Pancreas (tissue), 10 donors: Measurements from ENCODE around the gene TULP4. TPM values are rescaled to one million over a fixed set of nuclear protein-coding genes. Genes with fewer than 3 reads are reported as not detected.
A peak's percentile ranks its signal among the peaks of the same experiment; 100 is the strongest.

Experiments used
- ATAC-seq, 4 donors: fragments of 200-7000 bp; cut with Tn5 transposase; one replicate each; pipeline versions ENCODE4 v1.8.0 to v1.9.1; 2020; ENCODE audit warnings: mild to moderate bottlenecking in 4 of 4, moderate library complexity in 4 of 4
- DNase-seq, 6 donors: peaks; one replicate each; pipeline ENCODE4 v3.0.0-alpha.2; 2020
- FAIRE-seq: peaks from 2 replicates; lab custom pipeline; 2012; peaks lifted over from hg19 to GRCh38; lab: Jason Lieb, UNC
- H3K27ac ChIP-seq, 4 donors: fragments of 200-600 bp; sonication (generic); 1 replicate in 3 of 4; 2 replicates in 1 of 4; pipeline versions ENCODE4 v1.5.0 to v1.8.0; 2020
- H3K27me3 ChIP-seq, 4 donors: fragments of 200-600 bp; one replicate each; pipeline ENCODE4 v1.8.0; 2021
- H3K36me3 ChIP-seq, 3 donors: fragments of 200-600 bp; sonication (generic) in 1 of 3; one replicate each; pipeline versions ENCODE4 v1.5.0 to v1.8.0; 2020 to 2021
- H3K4me1 ChIP-seq, 3 donors: fragments of 200-600 bp; one replicate each; pipeline ENCODE4 v1.8.0; 2021
- H3K4me3 ChIP-seq, 4 donors: fragments of 200-600 bp; sonication (generic) in 2 of 4; one replicate each; pipeline versions ENCODE4 v1.5.0 to v1.8.0; 2020 to 2021
- H3K9me3 ChIP-seq, 4 donors: fragments of 200-600 bp; one replicate each; pipeline ENCODE4 v1.8.0; 2021
- WGBS, 2 donors: extraction: QIAGEN DNeasy Blood & Tissue Kit; methylation state at CpG; one replicate each; pipeline ENCODE4 v1.1.7; 2013; 5-methylcytosine and 5-hydroxymethylcytosine counted together
- intact Hi-C, 3 donors: fragments of 100-400 bp; cut with DNase I; formaldehyde crosslinking; loops; one replicate each; pipeline versions ENCODE4 v1.11.1 to v1.14.2; 2022
- polyA plus RNA-seq, 2 donors: library from polyadenylated mRNA; stranded (reverse); fragments of 200-250 nt; gene quantifications; one replicate each; pipeline ENCODE4 v1.2.3, GENCODE V29; 2013
- total RNA-seq, 6 donors: library from RNA; stranded (reverse); fragmentation: NEBNext Ultra II Directional in 4 of 6; extraction: Animal tissue kit (Norgen Biotek cat#: 25700) in 4 of 6; gene quantifications; one replicate each; pipeline versions ENCODE4 v1.2.1 to v1.2.4, GENCODE V29; 2021 to 2023
- TF ChIP-seq, protein P1 (sequence below), 4 donors: fragments of 200-600 bp; sonication (generic) in 3 of 4; IDR thresholded peaks; one replicate each; pipeline versions ENCODE4 v1.5.0 to v1.8.0; 2021; ENCODE audit warnings: antibody characterized with exemption in 4 of 4
- donor health status: healthy with polysubstance abuse.
- donor health status: DM: no; HTN: no; CAD: no; lungs with moderate emphysema.
- donor health status: DM: no; HTN: no; CAD: no.
- donor health status: control.
- donor health status: control.
- donor health status: Bipolar disorder and iron deficiency.
- donor health status: DM: yes; HTN: yes; CAD: no.
- donor health status: DM: no; HTN: no; CAD: no.
- donor health status: DM: no; HTN: no; CAD: no.
- donor health status: DM: yes; HTN: yes; CAD: no.

The TULP4 gene
- total and polyA plus RNA-seq, 8 donors = 3.1 to 88.8 (median 48.0) TPM

DNA sequence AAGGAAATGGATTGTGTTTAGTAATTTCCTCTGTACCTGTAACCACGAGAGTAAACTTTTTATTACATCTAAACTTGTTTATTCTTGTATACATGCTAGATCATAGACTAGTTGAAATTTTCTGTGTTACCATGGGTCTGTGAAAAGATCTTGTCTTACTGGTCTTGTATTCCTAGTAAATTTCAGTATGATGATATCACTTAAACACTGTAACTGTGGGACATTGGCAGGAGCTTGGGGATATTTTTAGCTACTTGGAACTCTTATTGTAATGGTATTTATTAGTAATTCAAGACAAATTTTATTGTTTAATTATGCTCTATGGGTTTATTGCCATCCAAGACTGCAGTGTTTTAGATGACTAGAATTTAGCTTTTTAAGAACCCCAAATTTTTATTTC, 25.9 kb upstream of the TULP4 start:
- no peaks in the 10 kb centered on the region for H3K9me3 ChIP-seq
- TF ChIP-seq, protein P1, sequence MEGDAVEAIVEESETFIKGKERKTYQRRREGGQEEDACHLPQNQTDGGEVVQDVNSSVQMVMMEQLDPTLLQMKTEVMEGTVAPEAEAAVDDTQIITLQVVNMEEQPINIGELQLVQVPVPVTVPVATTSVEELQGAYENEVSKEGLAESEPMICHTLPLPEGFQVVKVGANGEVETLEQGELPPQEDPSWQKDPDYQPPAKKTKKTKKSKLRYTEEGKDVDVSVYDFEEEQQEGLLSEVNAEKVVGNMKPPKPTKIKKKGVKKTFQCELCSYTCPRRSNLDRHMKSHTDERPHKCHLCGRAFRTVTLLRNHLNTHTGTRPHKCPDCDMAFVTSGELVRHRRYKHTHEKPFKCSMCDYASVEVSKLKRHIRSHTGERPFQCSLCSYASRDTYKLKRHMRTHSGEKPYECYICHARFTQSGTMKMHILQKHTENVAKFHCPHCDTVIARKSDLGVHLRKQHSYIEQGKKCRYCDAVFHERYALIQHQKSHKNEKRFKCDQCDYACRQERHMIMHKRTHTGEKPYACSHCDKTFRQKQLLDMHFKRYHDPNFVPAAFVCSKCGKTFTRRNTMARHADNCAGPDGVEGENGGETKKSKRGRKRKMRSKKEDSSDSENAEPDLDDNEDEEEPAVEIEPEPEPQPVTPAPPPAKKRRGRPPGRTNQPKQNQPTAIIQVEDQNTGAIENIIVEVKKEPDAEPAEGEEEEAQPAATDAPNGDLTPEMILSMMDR (IDR thresholded peaks at IDR 0.05) = no peak
- 73 to 81% methylated on average over 1 of the region's 1 CpG for WGBS, 2 donors
- H3K27ac ChIP-seq = no peak overlapping the region
- intact Hi-C loops = no loop called here
- H3K27me3 ChIP-seq = no peaks in the 10 kb centered on the region
- no peaks in the 10 kb centered on the region for H3K36me3 ChIP-seq
- H3K4me1 ChIP-seq = peaks cover 0 to 5% (median 0%) of the 10 kb centered on the region in 3 donors
- peak in 1 of 4 donors; percentile 54 for ATAC-seq
- no peak for DNase-seq
- FAIRE-seq = peak; percentile 26
- no peak overlapping the region for H3K4me3 ChIP-seq

DNA sequence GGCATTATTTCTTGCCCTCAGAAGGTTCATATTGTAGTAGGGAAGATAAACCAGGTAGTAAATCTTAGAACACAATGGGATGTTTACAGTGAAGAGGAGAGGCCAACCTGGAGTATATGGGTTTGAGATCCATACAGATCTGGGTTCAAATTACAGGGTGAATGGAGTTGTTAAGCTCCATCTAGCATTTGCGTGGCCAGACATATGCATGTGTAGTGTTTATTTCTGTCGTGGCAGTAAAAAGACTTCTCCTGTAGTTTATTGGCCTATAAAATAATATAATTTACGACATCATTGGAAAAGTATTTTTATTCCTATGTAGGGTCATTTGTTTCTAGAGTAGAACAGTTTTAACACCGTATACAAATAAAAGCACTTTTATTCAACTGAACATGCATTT, 25.2 kb upstream of the TULP4 start:
- WGBS, 2 donors = 97% methylated on average over 4 of the region's 4 CpGs
- DNase-seq = no peak

DNA sequence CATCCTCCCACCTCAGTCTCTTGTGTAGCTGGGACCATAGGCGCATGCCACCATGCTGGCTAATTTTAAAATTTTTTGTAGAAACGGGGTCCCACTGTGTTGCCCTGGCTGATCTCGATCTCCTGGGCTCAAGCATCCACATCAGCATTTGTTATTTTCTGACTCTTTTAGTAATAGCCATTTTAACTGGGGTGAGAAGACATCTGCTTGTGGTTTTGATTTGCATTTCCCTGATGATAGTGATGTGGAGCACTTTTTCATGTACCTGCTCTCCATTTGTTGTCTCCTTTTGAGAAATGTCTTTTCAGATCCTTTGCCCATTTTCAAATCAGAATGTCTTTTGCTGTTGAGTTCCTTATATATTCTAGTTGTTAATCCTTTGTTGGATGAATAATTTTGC, 22.2 kb upstream of the TULP4 start:
- no peaks in the 10 kb centered on the region for H3K36me3 ChIP-seq
- H3K27ac ChIP-seq = no peak overlapping the region
- no peak for FAIRE-seq
- H3K9me3 ChIP-seq = no peaks in the 10 kb centered on the region
- TF ChIP-seq, protein P1 (IDR thresholded peaks at IDR 0.05) = no peak
- intact Hi-C loops = no loop called here
- 94 to 96% methylated on average over 3 of the region's 3 CpGs for WGBS, 2 donors
- H3K4me3 ChIP-seq = no peak overlapping the region
- DNase-seq = no peak
- H3K4me1 ChIP-seq = peaks cover 0 to 5% (median 0%) of the 10 kb centered on the region in 3 donors
- no peak for ATAC-seq
- H3K27me3 ChIP-seq = no peaks in the 10 kb centered on the region

More for the DNA sequence above, 25.2 kb upstream of the TULP4 start:
- H3K36me3 ChIP-seq = no peaks in the 10 kb centered on the region
- no peaks in the 10 kb centered on the region for H3K9me3 ChIP-seq
- no peak for ATAC-seq
- H3K27ac ChIP-seq = no peak overlapping the region
- no peaks in the 10 kb centered on the region for H3K27me3 ChIP-seq
- intact Hi-C loops = no loop called here
- TF ChIP-seq, protein P1 (IDR thresholded peaks at IDR 0.05) = no peak
- peaks cover 0 to 5% (median 0%) of the 10 kb centered on the region in 3 donors for H3K4me1 ChIP-seq
- no peak for FAIRE-seq
- H3K4me3 ChIP-seq = no peak overlapping the region

DNA sequence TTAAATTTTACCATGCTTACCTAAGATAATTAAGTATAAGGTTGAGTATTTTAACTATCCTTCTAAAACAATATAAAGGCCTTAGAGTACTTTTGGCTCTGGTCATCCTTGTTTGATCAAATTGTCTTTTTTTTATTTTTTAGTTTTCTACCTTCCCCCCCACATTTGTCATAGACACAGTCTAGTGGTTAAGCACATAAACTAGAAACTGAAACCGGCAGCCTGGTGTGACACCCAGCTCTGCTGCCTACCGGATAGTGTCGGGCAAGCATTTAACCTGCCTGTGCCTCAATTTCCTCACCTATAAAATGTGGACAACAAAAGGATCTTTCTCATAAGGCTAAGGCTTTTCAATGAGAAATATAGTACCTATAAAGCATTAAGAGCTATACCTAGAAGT, 21.6 kb upstream of the TULP4 start:
- peak in 2 of 4 donors; percentile 40 to 61 for ATAC-seq
- FAIRE-seq = no peak
- Histone ChIP-seq H3K9me3 (no peaks in the 10 kb centered on the region), H3K4me1 (peaks cover 0 to 5% (median 0%) of the 10 kb centered on the region in 3 donors), H3K4me3 (no peak overlapping the region), H3K27me3 (no peaks in the 10 kb centered on the region), H3K27ac (no peak overlapping the region), H3K36me3 (no peaks in the 10 kb centered on the region)
- TF ChIP-seq, protein P1 (IDR thresholded peaks at IDR 0.05) = no peak
- intact Hi-C loops = no loop called here
- no peak for DNase-seq
- 92 to 96% methylated on average over 3 of the region's 3 CpGs for WGBS, 2 donors

DNA sequence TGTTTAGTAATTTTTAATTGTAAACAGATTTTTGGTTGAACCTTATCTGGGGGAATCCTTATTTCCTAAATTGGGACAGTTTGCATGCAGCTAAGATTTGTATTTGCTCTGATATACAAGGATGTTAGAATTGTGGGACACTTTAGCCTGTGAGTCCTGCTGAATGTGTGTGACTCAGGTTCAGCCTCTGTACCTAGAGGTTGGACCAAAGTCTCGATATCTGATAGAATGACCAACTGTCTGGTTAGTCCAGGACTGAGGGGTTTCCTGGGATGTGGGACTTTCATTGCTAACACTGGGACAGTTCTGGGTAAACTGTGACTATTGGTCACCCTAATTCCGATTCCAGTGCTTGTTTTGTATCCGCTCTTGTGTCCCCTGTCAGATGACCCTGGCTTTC, 20.2 kb upstream of the TULP4 start:
- no peaks in the 10 kb centered on the region for H3K36me3 ChIP-seq
- ATAC-seq = no peak

More for the DNA sequence above, 20.2 kb upstream of the TULP4 start:
- no peak overlapping the region for H3K27ac ChIP-seq
- no peaks in the 10 kb centered on the region for H3K4me1 ChIP-seq
- H3K4me3 ChIP-seq = no peak overlapping the region
- WGBS, 2 donors = 99% methylated on average over 3 of the region's 3 CpGs
- DNase-seq (no peak), FAIRE-seq (no peak)
- H3K27me3 ChIP-seq = no peaks in the 10 kb centered on the region
- TF ChIP-seq, protein P1 (IDR thresholded peaks at IDR 0.05) = no peak
- no peaks in the 10 kb centered on the region for H3K9me3 ChIP-seq
- intact Hi-C loops = no loop called here
